Measurements from ENCODE around the gene UBAC2. TPM values are rescaled to one million over a fixed set of nuclear protein-coding genes. Genes with fewer than 3 reads are reported as not detected.

Gene UBAC2
- total RNA-seq, 2 donors from 2014 or later = 72.7 to 80.4 TPM

DNA sequence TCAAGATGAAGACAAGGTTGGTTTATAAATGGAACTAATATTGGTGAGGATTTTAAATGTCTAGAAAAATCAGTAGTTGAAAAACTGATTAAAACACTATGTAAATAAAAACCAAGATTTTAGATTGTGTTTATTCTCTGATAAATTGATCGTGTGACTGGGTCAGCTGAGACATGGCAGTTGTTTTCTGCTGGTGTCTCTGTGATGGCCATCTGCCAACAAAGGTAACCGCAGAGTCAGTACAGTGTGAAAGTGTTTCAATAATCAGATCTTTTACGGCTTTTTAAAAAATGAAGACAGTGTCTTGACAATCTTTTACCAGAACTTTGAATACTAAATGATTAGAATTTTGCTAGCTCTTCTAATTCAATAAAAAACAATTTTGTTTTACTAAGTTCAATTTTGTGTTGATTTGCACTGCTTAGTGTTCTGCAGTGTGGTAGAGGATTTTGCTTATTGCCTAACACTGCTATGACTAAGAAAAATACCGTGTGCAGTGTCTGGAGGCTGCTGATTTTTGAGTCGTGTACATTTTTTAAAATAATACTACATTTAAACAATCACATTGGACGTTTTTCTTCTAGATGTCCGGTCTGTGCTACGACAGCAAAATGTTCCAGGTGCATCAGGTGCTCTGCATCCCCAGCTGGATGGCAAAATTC is 139.2 kb downstream of the UBAC2 start:
- Mint-ChIP-seq H3K36me3 (ENCODE audit: low read depth) (peaks cover 46% of the 10 kb centered on the region), H3K9me3 (no peaks in the 10 kb centered on the region), H3K27ac (no peak overlapping the region), H3K4me3 (no peak overlapping the region), H3K27me3 (ENCODE audit: insufficient read depth) (no peaks in the 10 kb centered on the region), H3K4me1 (no peaks in the 10 kb centered on the region)
- DNase-seq = no peak
- no peaks in the 10 kb centered on the region for H3K27me3 ChIP-seq (ENCODE audit: control insufficient read depth, insufficient read depth, low read length, poor library complexity, severe bottlenecking)
- H3K9me3 ChIP-seq (ENCODE audit: control insufficient read depth, low read length) = no peaks in the 10 kb centered on the region
- no peak overlapping the region for H3K27ac ChIP-seq (ENCODE audit: low read depth, low read length)
- WGBS, 2 experiments (ENCODE audit: insufficient coverage in 1 of 2, insufficient read length in 1 of 2) = 91 to 100% methylated on average over 5 to 8 of the region's 8 CpGs
- no peak for TF ChIP-seq CTCF (conservative IDR thresholded peaks at IDR 0.05)
- peaks cover 56% of the 10 kb centered on the region for H3K36me3 ChIP-seq (ENCODE audit: control insufficient read depth, insufficient read depth, low read length)
- H3K4me3 ChIP-seq (ENCODE audit: low read length) = no peak overlapping the region
- H3K9ac ChIP-seq (ENCODE audit: extremely low read depth, low read length, poor library complexity, severe bottlenecking) = no peak overlapping the region
- H3K4me1 ChIP-seq (ENCODE audit: control insufficient read depth, insufficient read depth, low read length) = no peaks in the 10 kb centered on the region

- DNase-seq = no peak
- Mint-ChIP-seq H3K4me3 (no peak overlapping the region), H3K9me3 (no peaks in the 10 kb centered on the region), H3K4me1 (no peaks in the 10 kb centered on the region), H3K27ac (no peak overlapping the region), H3K27me3 (ENCODE audit: insufficient read depth) (no peaks in the 10 kb centered on the region), H3K36me3 (ENCODE audit: low read depth) (peaks cover 47% of the 10 kb centered on the region)
- Histone ChIP-seq H3K4me3 (ENCODE audit: low read length) (no peak overlapping the region), H3K27ac (ENCODE audit: low read depth, low read length) (no peak overlapping the region), H3K27me3 (ENCODE audit: control insufficient read depth, insufficient read depth, low read length, poor library complexity, severe bottlenecking) (no peaks in the 10 kb centered on the region), H3K36me3 (ENCODE audit: control insufficient read depth, insufficient read depth, low read length) (peaks cover 59% of the 10 kb centered on the region), H3K4me1 (ENCODE audit: control insufficient read depth, insufficient read depth, low read length) (no peaks in the 10 kb centered on the region), H3K9ac (ENCODE audit: extremely low read depth, low read length, poor library complexity, severe bottlenecking) (no peak overlapping the region), H3K9me3 (ENCODE audit: control insufficient read depth, low read length) (no peaks in the 10 kb centered on the region)
- TF ChIP-seq CTCF (conservative IDR thresholded peaks at IDR 0.05) = no peak
Measured at GRCh38 chr13:99340638-99341037, 140.0 kb downstream of the UBAC2 start.

DNA sequence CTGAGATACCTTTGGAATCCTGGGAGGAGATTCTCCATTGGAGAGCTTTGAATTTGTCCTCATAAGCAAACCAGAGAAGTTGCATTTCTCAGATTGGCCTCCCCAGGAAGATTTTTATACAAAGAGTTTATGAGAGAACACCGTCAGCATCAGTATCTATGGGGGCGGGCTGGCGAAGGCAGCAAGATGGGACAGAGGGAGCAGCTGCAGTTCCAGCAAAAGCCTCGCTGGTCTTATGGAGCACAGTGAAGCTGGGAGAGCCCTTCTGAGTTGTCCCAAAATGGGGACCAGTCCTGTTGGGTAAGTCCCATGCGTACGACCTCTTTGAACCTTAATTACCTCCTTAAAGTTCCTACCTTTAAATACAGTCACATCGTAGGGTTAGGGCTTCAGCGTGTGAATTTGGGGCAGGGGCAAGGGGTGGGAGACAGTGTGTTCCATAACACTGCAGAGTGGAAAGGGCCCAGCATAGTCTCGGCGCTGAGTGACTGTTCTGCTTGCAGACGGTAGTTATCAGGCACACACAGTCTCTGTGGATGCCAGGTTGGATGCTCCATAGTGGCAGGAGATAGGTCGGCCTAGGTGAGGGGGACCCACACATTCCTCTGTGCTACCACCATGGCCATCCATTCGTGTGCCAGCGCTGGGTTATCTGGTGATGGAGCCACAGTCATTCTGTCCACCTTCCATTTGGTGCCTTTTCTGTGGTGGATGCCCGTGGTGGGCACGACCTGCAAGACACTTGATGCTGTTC is 141.5 kb downstream of the UBAC2 start:
- Mint-ChIP-seq H3K36me3 (ENCODE audit: low read depth) (peaks cover 55% of the 10 kb centered on the region), H3K27me3 (ENCODE audit: insufficient read depth) (no peaks in the 10 kb centered on the region), H3K9me3 (no peaks in the 10 kb centered on the region), H3K27ac (no peak overlapping the region), H3K4me3 (no peak overlapping the region), H3K4me1 (peaks cover 1% of the 10 kb centered on the region)
- DNase-seq = no peak
- TF ChIP-seq CTCF (conservative IDR thresholded peaks at IDR 0.05) = no peak
- Histone ChIP-seq H3K27me3 (ENCODE audit: control insufficient read depth, insufficient read depth, low read length, poor library complexity, severe bottlenecking) (no peaks in the 10 kb centered on the region), H3K9ac (ENCODE audit: extremely low read depth, low read length, poor library complexity, severe bottlenecking) (no peak overlapping the region), H3K9me3 (ENCODE audit: control insufficient read depth, low read length) (no peaks in the 10 kb centered on the region), H3K4me3 (ENCODE audit: low read length) (no peak overlapping the region), H3K27ac (ENCODE audit: low read depth, low read length) (no peak overlapping the region), H3K4me1 (ENCODE audit: control insufficient read depth, insufficient read depth, low read length) (no peaks in the 10 kb centered on the region), H3K36me3 (ENCODE audit: control insufficient read depth, insufficient read depth, low read length) (peaks cover 62% of the 10 kb centered on the region)
- WGBS, 2 experiments (ENCODE audit: insufficient coverage in 1 of 2, insufficient read length in 1 of 2) = 93 to 99% methylated on average over 10 to 16 of the region's 16 CpGs
